HG03135 (cell line): ENCODE measurements around the gene PATL2.
A peak's percentile ranks its signal among the peaks of the same experiment; 100 is the strongest.
"Not testable (repeated sequence)": the region's sequence is repeated elsewhere in the genome, so short reads cannot be mapped to it uniquely, and the experiment has no call there.

Experiments used
- ATAC-seq: cut with Tn5 transposase; IDR thresholded peaks from one replicate; pipeline ENCODE4 v1.9.1; 2021; ENCODE audit warnings: mild to moderate bottlenecking, moderate library complexity; ENCODE audit not compliant: unreplicated experiment

PATL2 gene

DNA sequence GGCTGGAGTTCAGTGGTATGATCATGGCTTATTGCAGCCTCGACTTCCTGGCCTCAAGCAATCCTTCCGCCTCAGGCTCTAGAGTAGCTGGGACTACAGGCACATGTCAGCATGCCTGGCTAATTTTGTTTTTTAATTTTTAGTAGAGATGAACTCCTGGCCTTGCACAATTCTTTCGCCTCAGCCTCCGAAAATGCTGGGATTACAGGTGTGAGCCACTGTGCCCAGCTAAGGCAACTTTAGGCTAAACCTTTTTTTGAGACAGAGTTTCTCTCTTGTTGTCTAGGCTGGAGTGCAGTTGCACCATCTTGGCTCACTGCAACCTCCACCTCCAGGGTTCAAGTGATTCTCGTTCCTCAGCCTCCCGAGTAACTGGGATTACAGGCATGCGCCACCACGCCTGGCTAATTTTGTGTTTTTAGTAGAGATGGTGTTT is 8.9 kb upstream of the PATL2 start:
- ATAC-seq, result not testable (repeated sequence)

DNA sequence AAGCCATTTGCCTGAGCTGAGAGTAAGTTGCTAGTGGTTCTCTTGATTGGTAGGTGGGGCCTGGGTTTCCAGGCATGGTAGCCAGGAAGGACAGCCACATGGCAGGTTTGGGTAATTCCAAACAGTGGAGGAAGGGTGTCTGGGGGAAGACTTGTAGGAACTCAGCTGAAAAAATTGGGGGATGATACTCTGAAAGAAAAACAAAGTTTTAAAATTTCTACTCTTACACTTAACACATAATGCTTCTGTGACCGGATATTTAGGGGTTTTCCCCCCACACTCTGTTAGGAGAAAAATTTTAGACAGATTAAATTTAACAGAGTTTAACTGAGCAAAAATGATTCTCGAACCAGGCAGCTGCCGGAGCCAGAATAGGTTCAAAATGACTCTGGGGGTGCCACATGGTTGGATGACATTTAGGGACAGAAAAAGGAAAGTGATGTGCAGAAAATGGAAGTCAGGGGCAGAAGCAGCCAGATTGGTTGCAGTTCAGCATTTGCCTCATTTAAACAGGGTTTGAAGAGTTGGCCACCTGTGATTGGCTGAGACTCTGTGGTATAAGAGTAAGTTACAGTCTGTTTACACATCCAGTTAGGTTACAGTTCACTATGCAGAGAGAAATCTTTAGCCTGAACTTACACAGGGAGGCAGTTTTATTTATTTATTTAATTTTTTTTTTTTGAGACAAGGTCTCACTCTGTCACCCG is 8.3 kb upstream of the PATL2 start:
- ATAC-seq, result peak; percentile 38

- ATAC-seq, result no peak
These were observed 7.8 kb upstream of the PATL2 start for GRCh38 chr15:44718927-44719292.

DNA sequence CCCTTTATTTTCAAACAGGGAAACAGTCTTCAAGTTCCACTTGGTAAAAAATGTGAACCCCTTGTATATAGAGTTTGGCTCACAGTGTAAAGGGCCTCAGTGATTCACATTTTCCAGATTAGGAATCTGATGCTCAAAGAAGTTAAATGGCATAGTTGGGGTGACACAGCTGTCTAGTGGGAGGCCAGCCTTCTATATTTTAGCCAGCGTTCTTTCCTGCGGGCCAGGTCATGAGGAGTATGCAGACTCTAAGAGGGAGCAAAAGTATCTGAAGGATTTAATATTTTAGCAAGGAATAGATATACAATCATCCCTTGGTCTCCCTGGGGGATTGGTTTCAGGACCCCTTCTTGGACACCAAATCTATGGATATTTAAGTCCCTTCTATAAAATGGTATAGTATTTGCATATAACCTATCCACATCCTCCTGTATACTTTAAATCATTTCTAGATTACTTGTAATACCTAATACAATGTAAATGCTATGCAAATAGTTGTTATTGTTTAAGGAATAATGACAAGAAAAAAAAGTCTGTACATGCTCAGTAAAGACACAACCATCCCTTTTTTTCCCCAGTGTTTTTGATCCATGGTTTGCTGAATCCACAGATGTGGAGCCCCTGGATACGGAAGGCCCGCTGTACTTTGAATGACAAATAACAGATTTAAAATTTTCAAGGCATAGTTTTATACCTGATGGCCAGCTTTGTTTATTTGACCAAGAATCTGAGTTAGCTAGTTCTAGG is 7.2 kb upstream of the PATL2 start:
- no peak for ATAC-seq

DNA sequence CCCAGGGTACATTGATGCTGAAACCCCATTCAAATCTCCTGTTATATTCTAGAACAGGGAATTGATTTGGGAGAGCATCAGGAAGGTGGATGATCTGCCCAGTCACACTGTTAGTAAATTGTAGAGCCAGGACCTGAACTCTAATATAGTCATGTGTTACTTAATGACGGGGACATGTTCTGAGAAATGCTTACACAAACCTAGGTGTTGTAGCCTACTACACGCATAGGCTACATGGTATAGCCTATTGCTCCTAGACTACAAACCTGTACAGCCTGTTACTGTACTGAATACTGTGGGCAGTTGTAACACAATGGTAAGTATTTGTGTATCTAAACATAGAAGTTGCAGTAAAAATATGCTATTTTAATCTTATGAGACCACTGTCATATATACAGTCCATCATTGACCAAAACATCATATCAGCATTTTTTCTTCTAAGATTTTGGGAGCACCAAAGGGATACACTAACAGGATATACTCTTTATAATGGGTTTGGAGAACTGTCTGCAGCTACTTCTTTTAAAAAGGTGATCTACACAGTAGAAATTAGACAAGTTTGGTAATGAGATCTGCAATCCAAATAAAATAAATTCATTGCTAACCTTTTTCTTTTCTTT is 6.0 kb upstream of the PATL2 start:
- ATAC-seq, result no peak

DNA sequence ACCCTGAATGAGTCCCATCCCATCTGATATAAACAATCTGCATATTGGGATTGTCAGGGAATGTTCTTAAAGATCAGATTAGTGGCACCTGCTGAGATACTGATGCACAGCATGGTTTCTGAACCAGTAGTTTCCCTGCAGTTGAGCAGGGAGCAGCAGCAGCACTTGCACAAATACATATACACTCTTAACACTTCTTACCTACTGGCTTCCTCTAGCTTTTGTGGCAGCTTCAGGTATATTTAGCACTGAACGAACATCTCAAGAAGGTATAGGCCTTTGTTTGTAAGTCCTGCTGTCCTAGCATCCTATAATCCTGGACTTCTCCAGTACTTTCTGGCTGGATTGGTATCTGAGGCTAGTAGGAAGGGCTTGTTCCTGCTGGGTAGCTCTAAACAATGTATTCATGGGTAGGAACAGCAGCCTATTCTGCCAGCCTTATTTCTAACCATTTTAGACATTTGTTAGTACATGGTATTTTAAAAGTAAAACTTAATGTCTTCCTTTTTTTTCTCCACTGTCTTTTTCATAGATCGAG is 4.7 kb upstream of the PATL2 start:
- ATAC-seq, result no peak

DNA sequence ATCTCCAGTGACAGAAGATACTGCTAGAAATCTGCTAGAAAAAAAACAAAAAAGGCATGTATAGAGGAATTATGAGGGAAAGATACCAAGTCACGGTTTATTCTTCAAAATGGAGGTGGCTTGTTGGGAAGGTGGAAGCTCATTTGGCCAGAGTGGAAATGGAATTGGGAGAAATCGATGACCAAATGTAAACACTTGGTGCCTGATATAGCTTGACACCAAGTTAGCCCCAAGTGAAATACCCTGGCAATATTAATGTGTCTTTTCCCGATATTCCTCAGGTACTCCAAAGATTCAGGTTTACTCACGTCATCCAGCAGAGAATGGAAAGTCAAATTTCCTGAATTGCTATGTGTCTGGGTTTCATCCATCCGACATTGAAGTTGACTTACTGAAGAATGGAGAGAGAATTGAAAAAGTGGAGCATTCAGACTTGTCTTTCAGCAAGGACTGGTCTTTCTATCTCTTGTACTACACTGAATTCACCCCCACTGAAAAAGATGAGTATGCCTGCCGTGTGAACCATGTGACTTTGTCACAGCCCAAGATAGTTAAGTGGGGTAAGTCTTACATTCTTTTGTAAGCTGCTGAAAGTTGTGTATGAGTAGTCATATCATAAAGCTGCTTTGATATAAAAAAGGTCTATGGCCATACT is 4.1 kb upstream of the PATL2 start:
- ATAC-seq, result no peak

GRCh38 chr15:44713006-44713966 is 2.2 kb upstream of the PATL2 start:
- no peak for ATAC-seq

DNA sequence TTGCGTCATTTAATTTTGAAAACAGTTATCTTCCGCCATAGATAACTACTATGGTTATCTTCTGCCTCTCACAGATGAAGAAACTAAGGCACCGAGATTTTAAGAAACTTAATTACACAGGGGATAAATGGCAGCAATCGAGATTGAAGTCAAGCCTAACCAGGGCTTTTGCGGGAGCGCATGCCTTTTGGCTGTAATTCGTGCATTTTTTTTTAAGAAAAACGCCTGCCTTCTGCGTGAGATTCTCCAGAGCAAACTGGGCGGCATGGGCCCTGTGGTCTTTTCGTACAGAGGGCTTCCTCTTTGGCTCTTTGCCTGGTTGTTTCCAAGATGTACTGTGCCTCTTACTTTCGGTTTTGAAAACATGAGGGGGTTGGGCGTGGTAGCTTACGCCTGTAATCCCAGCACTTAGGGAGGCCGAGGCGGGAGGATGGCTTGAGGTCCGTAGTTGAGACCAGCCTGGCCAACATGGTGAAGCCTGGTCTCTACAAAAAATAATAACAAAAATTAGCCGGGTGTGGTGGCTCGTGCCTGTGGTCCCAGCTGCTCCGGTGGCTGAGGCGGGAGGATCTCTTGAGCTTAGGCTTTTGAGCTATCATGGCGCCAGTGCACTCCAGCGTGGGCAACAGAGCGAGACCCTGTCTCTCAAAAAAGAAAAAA is 1.4 kb upstream of the PATL2 start:
- no peak for ATAC-seq

- ATAC-seq, result no peak
These were observed 721 bp upstream of the PATL2 start for GRCh38 chr15:44711743-44712345.

- ATAC-seq, result no peak
These were observed 657 bp downstream of the PATL2 start for GRCh38 chr15:44710236-44711095.

- ATAC-seq, result no peak
These were observed 4.0 kb downstream of the PATL2 start for GRCh38 chr15:44706946-44707636.

DNA sequence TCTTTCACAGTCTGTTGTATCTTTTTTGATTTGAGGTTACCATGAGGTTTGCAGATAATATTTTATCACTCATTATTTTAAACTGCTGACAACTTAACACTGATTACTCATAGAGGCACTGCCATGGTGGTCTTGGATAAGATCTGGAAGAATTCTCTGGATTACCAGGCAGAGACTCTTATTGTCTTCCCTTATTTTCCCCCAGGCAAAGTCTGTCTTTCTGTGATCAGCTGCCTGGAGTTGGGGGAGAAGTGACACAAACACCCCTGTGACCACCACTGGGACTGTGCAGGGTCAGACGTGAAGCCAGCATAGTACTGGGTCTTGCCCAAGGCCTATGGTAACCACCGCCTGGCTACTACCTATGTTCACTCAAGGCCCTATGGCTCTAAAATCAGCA is 4.7 kb downstream of the PATL2 start:
- no peak for ATAC-seq

GRCh38 chr15:44705986-44706385 is 5.1 kb downstream of the PATL2 start:
- no peak for ATAC-seq

DNA sequence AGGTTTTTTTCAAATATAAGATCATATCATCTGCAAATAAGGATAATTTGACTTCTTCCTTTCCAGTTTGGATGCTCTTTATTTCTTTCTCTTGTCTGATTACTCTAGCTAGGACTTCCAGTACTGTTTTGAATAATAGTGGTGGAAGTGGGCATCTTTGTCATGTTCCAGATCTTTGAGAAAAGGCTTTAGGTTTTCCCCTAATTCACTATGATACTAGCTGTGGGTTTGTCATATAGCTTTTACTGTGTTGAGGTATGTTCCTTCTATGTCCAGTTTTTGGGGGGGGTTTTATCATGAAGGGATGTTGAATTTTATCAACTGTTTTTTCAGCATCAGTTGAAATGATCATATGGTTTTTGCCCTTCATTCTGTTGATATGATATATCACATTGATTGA is 10.4 kb downstream of the PATL2 start:
- not testable (repeated sequence) for ATAC-seq

GRCh38 chr15:44698641-44699040 is 12.5 kb downstream of the PATL2 start:
- no peak for ATAC-seq

DNA sequence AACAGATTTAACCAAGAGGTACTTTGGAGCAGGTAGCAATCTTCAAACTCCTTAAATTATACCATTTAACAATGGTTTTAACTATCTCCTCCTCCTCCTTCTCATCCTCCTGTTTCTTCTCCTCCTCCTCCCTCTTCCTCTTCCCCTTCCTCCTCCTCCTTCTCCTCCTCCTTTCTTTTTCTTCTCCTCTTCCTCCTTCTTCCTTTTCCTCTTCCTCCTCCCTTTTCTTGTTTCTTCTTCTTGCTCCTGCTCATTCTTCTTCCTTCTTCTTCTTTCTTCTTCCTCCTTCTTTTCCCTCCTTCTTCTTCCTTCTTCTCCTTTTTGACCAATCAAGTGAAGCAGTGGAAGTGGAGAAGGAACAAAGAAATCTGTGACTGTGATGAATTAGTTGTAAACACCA is 14.1 kb downstream of the PATL2 start:
- ATAC-seq, result no peak

- no peak for ATAC-seq
These were observed 15.8 kb downstream of the PATL2 start for GRCh38 chr15:44695294-44695693.
